NT2/D1 (cell line): ENCODE data around the gene DOCK7.
A peak's percentile ranks its signal among the peaks of the same experiment; 100 is the strongest.
"Not testable (repeated sequence)": the region's sequence is repeated elsewhere in the genome, so short reads cannot be mapped to it uniquely, and the experiment has no call there.

Experiments
- DNase-seq: peaks from one replicate; pipeline ENCODE4 v3.0.0-alpha.2; 2011; ENCODE audit warnings: low read depth, low spot score
- H3K27me3 ChIP-seq: 2 replicates; pipeline ENCODE4 v1.6.0; 2011; ENCODE audit warnings: mild to moderate bottlenecking; ENCODE audit not compliant: insufficient read length, insufficient read depth
- H3K36me3 ChIP-seq: 2 replicates; pipeline ENCODE4 v1.6.1; 2011; ENCODE audit warnings: mild to moderate bottlenecking, low read length, mixed read lengths; ENCODE audit not compliant: insufficient read depth, insufficient read length
- H3K4me1 ChIP-seq: 2 replicates; pipeline ENCODE4 v1.5.1; 2011; ENCODE audit not compliant: insufficient read depth, insufficient read length
- H3K4me3 ChIP-seq: 2 replicates; pipeline ENCODE4 v1.5.1; 2011; ENCODE audit warnings: low read depth; ENCODE audit not compliant: insufficient read length
- H3K9ac ChIP-seq: 2 replicates; pipeline ENCODE4 v1.6.0; 2011; ENCODE audit warnings: low read depth; ENCODE audit not compliant: insufficient read length
- H3K9me3 ChIP-seq: 2 replicates; pipeline ENCODE4 v1.5.1; 2011; ENCODE audit warnings: mild to moderate bottlenecking, low read length; ENCODE audit not compliant: insufficient read depth
- SUZ12 ChIP-seq: IDR thresholded peaks from 2 replicates; pipeline ENCODE4 v1.6.1; 2011; ENCODE audit not compliant: insufficient read length, insufficient read depth; ENCODE audit errors: extremely low read depth
- YY1 ChIP-seq: IDR thresholded peaks from 2 replicates; pipeline ENCODE4 v1.6.1; 2011; ENCODE audit not compliant: insufficient read length, insufficient read depth
- ZNF274 ChIP-seq: IDR thresholded peaks from 2 replicates; pipeline ENCODE4 v1.6.1; 2011; ENCODE audit warnings: mild to moderate bottlenecking, low read depth, low read length

DOCK7 gene

GRCh38 chr1:62589321-62589720 is 98.9 kb downstream of the DOCK7 start:
- no peaks in the 10 kb centered on the region for H3K27me3 ChIP-seq
- peaks cover 5% of the 10 kb centered on the region for H3K36me3 ChIP-seq
- no peak for TF ChIP-seq ZNF274
- no peak for TF ChIP-seq SUZ12
- no peak for TF ChIP-seq YY1
- no peaks in the 10 kb centered on the region for H3K9me3 ChIP-seq
- H3K4me3 ChIP-seq: no peak overlapping the region
- no peaks in the 10 kb centered on the region for H3K4me1 ChIP-seq
- no peak for DNase-seq
- H3K9ac ChIP-seq: no peak overlapping the region

GRCh38 chr1:62588000-62588399 is 100.2 kb downstream of the DOCK7 start:
- Histone ChIP-seq H3K36me3 (peaks cover 5% of the 10 kb centered on the region), H3K4me3 (no peak overlapping the region), H3K27me3 (no peaks in the 10 kb centered on the region), H3K4me1 (no peaks in the 10 kb centered on the region), H3K9me3 (no peaks in the 10 kb centered on the region), H3K9ac (no peak overlapping the region)
- DNase-seq: no peak
- TF ChIP-seq ZNF274 (no peak), SUZ12 (no peak), YY1 (no peak)

- H3K27me3 ChIP-seq: no peaks in the 10 kb centered on the region
- H3K4me1 ChIP-seq: no peaks in the 10 kb centered on the region
- H3K9me3 ChIP-seq: no peaks in the 10 kb centered on the region
- no peak overlapping the region for H3K9ac ChIP-seq
- peak; percentile 57 for DNase-seq
- H3K36me3 ChIP-seq: peaks cover 7% of the 10 kb centered on the region
- TF ChIP-seq ZNF274 (no peak), YY1 (no peak), SUZ12 (no peak)
- no peak overlapping the region for H3K4me3 ChIP-seq
Observed at GRCh38 chr1:62585469-62586155, 102.6 kb downstream of the DOCK7 start.

- DNase-seq: no peak
- TF ChIP-seq YY1 (no peak), SUZ12 (no peak), ZNF274 (no peak)
- Histone ChIP-seq H3K9me3 (peaks cover 8% of the 10 kb centered on the region; the same call in 1 of the 2 replicates), H3K9ac (no peak overlapping the region), H3K36me3 (peaks cover 3% of the 10 kb centered on the region), H3K27me3 (no peaks in the 10 kb centered on the region), H3K4me1 (no peaks in the 10 kb centered on the region), H3K4me3 (no peak overlapping the region)
Observed at GRCh38 chr1:62573675-62574074, 114.5 kb downstream of the DOCK7 start.

DNA sequence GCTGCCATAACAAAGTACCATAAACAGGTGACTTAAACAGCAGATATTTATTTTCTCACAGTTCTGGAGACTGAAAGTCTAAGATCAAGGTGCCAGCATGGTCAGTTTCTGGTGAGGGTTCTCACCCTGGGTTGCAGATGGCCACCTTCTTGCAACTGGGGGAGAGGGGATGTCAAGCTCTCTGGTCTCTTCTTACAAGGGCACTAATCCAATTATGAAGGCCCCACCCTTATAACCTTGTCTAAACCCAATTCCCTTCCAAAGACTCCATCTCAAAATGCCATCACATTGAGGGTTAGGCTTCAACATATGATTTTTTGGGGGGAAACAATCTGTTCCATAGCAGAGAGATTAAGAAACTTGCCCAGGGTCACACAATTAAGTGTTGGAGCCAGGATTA is 115.7 kb downstream of the DOCK7 start:
- no peak for DNase-seq
- Histone ChIP-seq H3K9me3 (peaks cover 8% of the 10 kb centered on the region; the same call in 1 of the 2 replicates), H3K36me3 (peaks cover 3% of the 10 kb centered on the region), H3K27me3 (no peaks in the 10 kb centered on the region), H3K4me3 (no peak overlapping the region), H3K9ac (no peak overlapping the region), H3K4me1 (no peaks in the 10 kb centered on the region)
- TF ChIP-seq SUZ12 (no peak), YY1 (no peak), ZNF274 (no peak)

DNA sequence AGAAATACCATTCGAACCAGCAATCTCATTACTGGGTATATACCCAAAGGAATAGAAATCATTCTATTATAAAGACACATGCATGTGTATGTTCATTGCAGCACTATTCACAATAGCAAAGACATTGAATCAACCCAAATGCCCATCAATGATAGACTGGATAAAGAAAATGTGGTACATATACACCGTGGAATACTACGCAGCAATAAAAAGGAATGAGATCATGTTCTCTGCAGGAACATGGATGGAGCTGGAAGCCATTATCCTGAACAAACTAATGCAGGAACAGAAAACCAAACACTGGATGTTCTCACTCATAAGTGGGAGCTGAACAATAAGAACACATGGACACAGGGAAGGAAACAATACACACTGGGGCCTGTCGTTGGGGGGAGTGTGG is 116.7 kb downstream of the DOCK7 start:
- not testable (repeated sequence) for H3K9me3 ChIP-seq, H3K36me3 ChIP-seq, H3K9ac ChIP-seq, DNase-seq, H3K4me1 ChIP-seq, H3K27me3 ChIP-seq, H3K4me3 ChIP-seq

DNA sequence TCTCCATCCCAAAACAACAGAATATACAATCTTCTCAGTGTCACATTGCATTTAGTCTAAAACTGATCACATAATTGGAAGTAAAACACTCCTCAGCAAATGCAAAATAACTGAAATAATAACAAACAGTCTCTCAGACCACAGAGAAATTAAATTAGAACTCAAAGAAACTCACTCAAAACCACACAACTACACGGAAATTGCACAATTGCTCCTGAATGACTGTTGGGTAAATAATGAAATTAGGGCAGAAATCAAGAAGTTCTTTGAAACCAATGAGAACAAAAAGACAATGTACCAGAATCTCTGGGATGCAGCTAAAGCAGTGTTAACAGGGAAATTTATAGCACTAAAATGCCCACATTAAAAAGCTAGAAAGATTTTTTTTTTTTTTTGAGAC is 120.3 kb downstream of the DOCK7 start:
- H3K4me1 ChIP-seq, H3K36me3 ChIP-seq, H3K27me3 ChIP-seq, H3K4me3 ChIP-seq, H3K9ac ChIP-seq, DNase-seq, H3K9me3 ChIP-seq: not testable (repeated sequence)

DNA sequence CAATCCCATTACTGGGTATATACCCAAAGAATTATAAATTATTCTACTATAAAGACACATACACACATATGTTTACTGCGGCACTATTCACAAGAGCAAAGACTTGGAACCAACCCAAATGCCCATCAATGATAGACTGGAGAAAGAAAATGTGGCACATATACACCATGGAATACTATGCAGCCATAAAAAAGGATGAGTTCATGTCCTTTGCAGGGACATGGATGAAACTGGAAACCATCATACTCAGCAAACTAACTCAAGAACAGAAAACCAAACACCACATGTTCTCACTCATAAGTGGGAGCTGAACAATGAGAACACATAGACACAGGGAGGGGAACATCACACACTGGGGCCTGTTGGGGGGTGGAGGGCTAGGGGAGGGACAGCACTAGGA is 121.0 kb downstream of the DOCK7 start:
- H3K9me3 ChIP-seq, DNase-seq, H3K4me1 ChIP-seq, H3K4me3 ChIP-seq, H3K36me3 ChIP-seq, H3K27me3 ChIP-seq, H3K9ac ChIP-seq: not testable (repeated sequence)
